Right renal pelvis (tissue), 4 donors: ENCODE results near the gene FXYD3. TPM values are rescaled to one million over a fixed set of nuclear protein-coding genes. Genes with fewer than 3 reads are reported as not detected.

Experiments
- DNase-seq, 4 donors: peaks; one replicate each; pipeline ENCODE4 v3.0.0-alpha.2; 2013; ENCODE audit warnings: low read depth in 4 of 4, low spot score in 3 of 4, missing footprints in 1 of 4
- polyA plus RNA-seq, 4 donors: library from polyadenylated mRNA; unstranded; fragments of 120-200 nt; gene quantifications; one replicate each; pipeline ENCODE4 v1.2.1, GENCODE V29; 2013; ENCODE audit not compliant: insufficient read length in 4 of 4

The FXYD3 gene, protein sequence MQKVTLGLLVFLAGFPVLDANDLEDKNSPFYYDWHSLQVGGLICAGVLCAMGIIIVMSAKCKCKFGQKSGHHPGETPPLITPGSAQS
- 10 to 100 TPM; 10.2 to 37.3 (median 20.9) TPM for polyA plus RNA-seq

GRCh38 chr19:35115177-35115951 lies at the start of gene FXYD3:
Gene FXYD3, plus strand, starts transcription at chr19:35115823. Its CDS starts 3,554 bp downstream, at chr19:35119377.
- no peak for DNase-seq

- DNase-seq: no peak
Measured at GRCh38 chr19:35066121-35066520, 49.5 kb upstream of the FXYD3 start.

DNA sequence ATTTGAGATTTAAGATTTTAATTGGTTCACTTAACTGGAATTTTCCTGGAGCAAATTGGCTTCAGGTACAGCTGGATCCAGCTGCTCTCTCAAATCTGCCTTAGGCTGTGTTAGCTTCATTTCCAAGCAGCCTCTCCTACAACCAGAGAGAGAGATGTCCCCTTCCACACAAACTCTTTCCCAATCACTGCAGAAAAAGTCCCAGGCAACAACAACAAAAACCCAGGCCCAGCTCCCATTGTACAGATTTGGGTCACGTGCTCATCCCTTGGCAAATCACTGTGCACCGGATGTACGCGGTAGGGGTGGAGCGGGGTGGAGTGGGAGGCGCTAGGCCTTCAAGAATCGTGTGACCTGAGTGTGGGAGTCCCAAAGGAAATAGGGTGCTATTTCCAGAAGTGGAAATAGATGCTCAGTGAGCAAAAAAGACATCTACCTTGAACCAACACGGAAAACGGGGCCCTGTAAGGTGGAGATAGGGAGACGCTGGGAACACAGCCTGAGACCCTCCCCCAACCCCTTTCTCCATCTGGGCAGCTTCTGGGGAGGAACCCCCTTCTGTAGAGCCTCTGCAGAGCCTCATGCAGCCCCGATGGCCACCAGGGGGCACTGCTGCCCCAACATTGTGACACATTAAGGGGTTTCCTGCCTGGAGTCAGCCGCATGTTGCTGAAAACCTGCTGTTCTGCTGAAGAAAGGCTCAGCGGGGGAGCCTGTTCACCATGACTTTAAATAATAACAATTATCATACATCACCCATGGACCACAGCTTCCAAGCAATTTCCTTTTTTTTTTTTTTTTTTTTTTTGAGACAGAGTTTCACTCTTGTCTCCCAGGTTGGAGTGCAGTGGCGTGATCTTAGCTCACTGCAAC lies 48.7 kb upstream of the FXYD3 start:
- peak; percentile 70 to 85 (median 74) for DNase-seq

DNA sequence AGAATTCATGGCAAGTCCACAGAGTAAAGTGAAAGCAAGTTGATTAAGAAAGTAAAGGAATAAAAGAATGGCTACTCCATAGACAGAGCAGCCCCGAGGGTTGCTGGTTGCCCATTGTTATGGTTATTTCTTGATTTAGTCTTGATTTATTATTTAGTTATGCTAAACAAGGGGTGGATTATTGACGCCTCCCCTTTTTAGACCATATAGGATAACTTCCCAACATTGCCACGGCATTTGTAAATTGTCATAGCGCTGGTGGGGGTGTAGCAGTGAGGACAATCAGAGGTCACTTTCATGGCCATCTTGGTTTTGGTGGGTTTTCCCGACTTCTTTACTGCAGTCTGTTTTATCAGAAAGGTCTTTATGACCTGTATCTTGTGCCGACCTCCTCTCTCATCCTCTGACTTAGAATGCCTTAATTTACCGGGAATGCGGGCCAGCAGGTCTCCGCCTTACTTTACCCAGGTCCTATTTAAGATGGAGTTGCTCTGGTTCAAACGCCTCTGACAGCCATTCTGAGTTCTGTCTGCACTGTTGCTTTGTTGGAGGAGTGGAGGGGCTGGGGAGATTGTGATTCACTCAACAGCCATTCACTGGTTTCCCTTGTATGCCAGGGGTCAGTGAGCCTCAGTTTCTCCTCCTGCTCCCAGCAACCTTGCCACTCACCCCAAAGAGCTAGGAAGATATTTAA lies 46.5 kb upstream of the FXYD3 start:
- DNase-seq: no peak

DNA sequence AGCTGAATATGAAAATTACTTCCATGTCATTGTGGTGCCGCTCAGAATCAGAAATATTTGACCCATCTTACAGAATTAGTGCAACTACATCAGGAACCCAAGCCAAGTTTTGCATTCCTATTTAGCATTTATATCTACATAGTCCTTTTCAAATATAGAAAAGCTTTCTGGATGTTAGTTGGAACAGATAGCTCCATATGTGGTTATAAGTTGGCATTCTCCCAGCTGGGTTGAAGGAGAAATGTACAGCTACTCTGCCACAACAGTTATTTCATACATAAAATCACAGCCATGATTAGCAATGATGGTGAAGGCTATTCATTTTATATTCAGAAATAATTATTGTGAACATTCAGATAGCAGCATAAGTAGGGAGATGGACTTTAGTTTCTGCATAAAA lies 45.9 kb upstream of the FXYD3 start:
- no peak for DNase-seq

- DNase-seq: no peak
Measured at GRCh38 chr19:35070471-35070870, 45.2 kb upstream of the FXYD3 start.

GRCh38 chr19:35073516-35073915 lies 42.1 kb upstream of the FXYD3 start:
- no peak for DNase-seq

DNA sequence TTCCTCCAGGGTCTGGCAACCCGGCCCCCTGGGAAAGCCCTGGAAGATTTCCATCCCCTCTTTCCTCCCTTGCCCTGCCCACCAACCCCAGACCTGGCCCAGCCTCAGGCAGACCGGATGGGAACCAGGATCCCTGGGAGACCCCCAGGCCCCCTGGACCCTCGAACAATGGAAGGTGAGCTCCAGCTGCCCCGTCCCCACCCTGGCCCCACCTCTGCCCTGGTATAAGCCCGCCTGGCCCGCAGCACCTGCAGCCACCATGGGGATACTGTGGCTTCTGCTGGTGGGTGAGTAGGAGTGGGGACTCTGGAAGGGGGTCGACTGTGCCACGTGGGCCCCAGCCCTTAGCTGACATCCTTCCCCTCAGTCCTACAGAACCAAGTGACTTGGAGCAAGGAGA lies 41.7 kb upstream of the FXYD3 start:
- no peak for DNase-seq

- DNase-seq: no peak
Measured at GRCh38 chr19:35074426-35075201, 41.0 kb upstream of the FXYD3 start.

DNA sequence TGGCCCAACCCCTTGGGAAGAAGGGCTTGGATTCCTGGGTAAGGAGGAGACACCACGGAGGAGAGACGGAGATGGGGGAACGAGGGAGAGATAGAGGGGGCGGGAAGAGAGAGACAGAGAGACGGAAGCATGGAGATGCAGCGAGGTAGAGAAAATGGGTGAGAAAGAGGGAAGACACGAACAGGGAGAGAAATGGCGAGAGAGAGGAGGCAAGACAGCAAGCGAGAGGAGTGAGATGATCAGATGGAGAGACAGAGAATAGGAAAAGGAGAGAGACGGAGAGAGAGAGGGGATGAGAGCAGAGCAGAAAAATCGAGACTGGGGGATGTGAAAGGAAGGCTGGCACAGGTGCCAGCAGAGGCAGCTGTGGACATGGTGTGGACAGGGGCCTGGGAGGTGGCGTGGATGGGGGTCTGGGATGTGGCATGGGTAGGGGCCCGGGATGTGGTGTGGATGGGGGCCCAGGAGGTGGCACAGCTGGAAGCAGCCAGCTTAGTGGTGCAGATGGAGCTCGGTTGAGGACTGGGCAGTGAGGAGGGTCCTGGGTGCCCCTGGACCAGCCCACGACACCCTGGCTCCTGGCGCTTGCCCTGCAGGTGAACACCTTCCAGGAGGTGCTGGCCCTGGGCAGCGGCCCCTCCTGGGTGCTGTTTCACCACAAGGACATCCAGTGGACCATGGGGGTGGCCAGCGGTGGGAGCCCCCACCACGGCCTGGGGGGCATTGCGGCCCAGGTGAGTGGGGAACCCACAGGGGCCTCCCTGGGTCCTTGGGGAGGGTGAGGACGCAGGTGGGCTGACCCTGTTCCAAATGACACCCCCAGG lies 40.2 kb upstream of the FXYD3 start:
- no peak for DNase-seq

DNA sequence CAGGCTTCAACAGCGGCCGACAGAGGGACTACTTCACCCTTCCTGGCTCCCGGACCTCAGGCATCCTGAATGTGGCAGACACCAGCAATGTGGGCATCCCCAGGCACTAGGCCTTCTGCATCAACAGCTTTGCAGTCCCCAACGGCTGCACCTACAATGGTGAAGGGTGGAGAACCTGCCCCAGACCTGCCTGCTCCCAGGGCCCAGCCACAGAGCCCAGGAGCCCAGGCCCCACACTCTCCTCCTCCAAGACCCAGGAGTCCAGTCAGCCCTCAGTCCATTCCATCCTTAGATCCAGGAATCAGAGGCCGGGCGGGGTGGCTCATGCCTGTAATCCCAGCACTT lies 39.6 kb upstream of the FXYD3 start:
- no peak for DNase-seq

- no peak for DNase-seq
Measured at GRCh38 chr19:35076657-35077056, 39.0 kb upstream of the FXYD3 start.

DNA sequence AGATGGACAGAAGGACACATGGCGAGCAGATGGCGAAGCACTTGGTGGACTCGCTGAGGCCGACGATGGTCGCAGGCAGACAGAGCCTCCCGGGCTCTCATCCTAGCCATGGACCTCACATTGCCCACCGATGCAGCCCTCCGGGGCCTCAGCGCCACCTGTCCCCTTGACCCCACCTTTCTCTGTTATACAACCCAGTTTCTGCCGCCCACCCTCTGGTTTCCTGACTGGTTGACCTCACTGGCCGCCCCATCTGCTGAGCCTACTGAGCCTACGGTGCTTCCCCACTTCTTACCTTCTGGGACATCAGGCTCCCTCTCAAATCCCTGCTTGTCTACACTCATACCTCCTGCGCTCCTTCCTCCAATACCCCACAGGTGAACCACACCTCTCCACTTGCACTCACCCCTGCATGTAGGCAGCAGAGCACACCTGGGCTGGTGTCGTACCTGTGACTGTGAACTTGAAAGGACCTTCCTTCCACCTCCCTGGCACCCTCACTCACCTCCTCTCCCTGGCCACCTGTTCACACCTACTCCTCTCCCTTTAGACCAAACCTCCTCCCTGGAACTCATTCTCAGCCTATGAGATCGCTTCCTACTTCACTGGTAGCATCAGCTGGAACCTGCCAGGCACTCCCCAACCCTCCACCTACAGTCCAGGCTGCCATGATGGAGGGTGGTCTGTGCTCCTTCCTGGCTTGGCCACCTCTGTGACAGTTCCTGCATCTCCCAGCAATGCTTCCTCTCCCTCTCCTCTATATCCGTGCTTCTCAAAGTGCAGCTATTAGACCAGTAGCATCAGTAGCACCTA lies 38.0 kb upstream of the FXYD3 start:
- DNase-seq: no peak

DNA sequence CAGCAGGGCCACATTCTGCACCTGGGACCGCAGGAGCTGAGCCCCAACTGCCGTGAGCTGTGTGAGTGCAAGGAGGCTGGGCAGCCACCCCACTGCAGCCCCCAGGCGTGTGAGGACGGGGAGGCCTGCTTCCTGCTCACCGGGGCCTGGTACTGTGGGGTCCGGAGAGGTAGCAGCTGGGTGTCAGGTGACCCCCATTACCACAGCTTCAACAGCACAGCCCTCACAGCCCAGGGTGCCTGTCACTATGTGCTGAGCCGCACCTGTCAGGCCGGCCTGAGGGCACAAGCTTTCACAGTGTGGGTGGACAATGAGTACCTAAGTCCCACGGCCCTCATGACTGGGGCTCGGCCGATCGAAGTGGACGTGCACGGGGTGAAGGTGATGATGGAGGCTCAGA lies 35.8 kb upstream of the FXYD3 start:
- no peak for DNase-seq

GRCh38 chr19:35080613-35081170 lies 34.9 kb upstream of the FXYD3 start:
- no peak for DNase-seq

DNA sequence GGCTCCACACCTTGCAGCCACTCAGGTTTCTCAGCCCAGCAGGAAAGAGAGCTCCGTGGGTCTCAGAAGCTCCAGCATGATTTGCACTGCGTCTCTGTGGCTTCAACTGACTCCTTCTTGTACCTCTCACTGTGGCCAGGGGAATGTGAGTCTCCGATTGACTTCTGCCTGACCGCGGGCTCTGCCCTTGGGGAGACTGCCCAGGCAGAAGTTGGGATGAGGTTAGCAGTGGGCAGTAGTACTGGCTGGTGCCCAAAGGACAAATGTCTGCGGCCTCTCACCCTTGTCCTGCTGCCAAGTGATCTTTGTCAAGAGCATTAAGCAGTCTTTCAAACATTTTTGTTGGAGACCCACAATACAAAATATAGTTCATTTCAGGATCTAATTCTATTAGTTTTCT lies 34.4 kb upstream of the FXYD3 start:
- DNase-seq: no peak

DNA sequence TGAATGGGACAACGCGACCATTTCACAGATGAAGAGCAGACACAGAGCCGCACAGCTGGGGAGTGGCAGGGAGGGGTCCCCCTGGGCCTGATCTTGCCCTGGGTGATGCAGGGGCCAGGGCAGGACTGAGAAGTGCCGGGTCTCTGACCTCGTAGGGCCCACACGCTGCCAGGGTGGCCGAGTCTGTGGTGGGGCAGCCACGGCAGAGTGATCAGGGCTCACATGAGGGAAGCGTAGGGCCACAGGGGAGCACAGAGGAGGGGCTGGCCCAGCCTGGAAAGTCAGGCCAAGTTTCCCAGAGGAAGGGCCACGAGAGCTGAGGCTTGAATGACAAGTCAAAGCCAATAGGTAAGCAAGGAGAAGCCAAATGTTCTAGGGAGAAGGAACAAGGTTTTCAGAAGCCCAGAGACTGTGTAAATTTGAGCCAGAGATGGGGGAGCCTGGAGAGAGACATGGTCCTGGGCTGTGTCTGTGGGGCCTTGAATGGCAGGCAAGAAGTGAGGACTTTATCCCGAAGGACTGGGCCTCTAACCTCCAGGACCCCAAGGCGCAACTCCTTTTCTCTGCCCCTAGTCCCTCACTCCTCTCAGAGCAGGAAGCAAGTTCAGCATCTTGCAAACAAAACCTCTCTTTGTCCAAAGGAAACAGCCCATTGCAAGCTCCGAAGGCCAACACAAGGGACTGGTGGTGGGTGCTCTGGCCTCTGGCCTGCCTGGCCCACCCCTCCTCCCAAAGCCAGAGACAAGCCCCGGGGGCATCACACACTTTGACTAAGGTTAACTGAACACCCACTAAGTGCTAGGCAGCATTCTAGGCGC lies 31.7 kb upstream of the FXYD3 start:
- DNase-seq: no peak

DNA sequence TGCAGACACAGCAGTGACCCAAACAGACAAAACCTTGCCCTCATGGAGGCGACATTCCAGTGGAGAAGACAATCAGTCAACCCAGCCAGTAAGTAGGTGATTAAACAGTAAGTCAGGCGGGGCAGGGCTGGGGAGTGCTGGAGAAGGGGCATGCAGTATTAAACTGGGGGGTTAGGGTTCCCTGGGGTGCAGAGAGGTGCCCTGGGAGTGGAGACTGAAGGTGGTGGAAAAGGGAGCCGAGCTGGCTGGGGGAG lies 31.2 kb upstream of the FXYD3 start:
- no peak for DNase-seq
